ENCODE data around the gene MED31.
A peak's percentile ranks its signal among the peaks of the same experiment; 100 is the strongest.
"Not testable (repeated sequence)": the region's sequence is repeated elsewhere in the genome, so short reads cannot be mapped to it uniquely, and the experiment has no call there.

Gene MED31

DNA sequence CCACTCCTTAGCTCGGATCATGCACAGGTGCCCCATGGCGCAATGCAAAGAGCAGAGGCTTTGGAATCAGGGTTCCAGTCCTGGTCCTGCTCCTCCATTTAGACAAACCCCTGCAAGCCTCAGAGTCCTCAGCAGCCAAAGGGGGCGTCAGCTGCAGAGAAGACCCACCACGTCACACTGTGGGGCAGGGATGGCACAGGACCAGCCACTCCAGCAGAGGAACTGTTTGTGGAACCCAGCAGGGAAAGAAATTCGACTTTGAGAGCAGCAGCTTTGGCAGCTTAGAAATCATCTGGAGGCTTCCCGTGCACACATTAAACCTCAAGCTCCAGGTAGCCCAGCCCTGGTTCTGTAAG, 25.4 kb upstream of the MED31 start:
- DNase-seq = no peak

DNA sequence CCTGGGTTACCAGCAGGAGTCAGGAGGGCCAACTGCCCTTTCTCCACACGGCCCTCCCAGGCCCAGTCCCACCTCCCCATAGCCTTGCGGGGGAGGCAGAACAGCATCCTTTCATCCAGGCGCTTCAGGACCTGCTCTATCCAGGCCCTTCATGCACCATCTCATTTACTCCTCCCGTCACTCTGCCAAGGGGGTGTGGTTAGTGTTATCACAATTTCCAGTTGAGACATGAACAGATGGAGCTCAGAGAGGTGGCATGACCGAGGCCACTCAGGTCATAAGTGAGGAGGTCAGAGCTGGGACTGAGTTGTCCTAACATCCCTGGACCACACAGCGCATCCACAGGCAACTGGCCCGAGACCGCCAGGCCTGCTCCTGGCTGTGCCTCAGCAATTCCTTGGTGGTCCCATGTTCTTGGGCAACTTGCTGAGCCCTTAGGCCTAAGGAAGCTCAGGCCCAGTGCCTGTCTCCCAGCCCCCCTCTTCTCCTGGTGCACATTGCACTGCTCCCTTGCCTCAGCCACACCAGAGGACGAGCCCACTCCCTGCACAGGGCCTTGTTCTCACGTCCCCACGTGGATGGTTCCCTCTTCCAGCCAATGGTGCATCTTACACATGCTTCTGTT, 23.9 kb upstream of the MED31 start:
- no peak for DNase-seq

DNA sequence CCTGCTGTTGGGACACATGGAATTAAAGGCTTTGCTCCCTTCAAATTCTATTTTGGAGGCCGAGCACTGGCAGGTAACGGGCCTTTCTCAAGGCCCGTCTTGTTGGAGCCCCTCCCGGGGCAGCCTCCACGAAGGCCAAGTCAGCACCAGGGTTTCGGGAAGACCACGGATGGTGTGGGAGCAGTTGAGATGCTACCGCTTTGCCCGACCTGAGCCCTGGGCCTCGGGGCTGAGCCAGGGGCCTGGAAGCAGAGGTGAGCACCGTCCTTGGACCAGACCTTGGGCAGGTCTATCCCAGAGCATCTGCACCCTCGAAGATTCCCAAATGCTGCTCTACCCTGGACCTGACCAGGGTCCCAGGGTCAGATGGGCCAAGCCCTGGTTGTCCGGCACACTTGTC, 23.2 kb upstream of the MED31 start:
- DNase-seq = no peak

DNA sequence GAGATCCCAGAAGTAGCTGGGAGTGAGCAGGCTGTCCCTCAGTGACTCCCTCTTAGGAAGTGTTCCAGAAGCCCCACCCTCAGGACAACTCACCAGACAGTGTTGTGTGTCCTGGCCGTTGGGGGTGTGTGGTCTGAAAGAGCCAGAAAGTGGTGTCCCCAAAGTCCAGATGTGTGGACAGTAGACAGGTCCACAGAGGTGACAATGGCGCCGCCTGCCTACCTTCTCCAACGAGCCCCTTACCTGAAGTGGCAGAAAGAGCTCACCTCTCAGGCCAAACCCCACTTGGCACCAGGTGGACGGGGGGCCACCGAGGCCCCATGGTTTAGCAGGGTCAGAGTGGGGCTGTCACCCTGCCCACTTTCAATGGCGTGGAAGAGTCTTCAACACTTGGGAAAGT, 20.0 kb upstream of the MED31 start:
- DNase-seq = no peak

DNA sequence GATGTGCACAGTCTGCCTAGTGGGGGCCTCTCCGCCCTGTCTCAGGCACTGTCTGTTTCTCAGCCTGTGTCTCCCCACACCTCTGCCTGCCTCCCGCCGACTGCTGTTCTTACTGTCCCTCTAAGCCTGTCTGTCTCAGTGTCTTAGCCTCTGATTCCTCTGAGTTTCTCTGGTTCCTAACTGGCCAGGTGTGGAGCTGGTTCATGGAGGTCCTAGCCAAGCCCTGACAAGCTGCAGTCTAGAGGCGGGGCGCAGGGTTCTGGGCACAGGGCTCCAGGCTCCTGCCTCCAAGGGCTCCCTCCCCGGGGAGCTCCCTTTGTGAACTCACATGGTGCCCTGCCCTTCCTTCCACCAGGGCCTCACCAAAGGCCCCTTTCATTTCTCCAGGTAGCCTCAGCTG, 19.6 kb upstream of the MED31 start:
- no peak for DNase-seq

DNA sequence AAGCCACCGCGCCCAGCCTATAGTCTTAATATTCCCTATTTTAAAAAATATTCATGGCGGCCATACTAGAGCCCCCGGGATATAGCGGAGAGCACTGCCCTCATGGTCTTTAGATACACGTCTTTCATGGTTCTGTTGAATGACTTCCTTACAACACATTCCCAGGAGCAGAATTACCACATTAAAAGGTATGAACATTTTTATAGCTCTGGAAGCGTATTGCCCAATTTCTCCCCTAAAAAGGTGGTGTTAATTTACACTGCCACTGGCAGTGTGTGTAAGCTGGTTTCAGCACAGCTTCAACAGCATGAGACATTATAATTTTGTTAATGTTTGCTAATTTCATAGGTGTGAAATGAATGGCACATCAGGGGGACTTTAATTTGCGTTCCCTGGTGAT, 19.2 kb upstream of the MED31 start:
- no peak for DNase-seq

DNA sequence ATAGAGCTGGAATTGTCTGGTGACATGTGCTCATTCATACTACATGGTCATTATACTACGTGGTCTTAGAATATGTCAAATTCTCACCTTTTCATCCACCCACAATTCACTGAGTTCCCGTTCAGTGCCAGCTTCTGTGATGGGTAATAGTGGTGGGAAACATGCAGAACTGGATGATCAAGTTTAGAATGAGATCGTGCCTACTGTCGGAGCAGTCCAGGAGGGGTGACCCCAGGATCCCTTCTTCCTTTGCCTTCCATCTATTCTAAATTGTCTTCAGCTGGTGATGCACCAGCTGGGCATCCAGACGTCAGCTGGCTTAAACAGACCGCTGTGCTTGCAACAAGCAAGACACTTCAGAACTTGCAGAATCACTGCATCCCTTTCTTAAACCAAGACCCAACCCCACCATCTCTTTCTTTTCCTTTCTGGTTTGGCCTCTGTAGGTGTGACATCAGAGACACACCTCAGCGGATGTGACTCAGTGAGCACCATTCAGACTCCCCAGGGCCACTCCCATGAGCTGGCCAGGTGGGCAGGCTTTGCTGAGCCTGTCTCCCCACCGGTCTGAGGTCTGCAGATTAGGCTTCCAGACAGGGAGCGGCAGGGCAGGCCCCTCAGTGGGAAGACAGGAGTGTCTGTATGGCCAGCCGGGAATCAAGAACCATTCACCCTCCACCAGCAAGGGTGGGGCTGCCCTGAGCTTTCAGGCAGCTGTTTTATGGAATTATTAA, 18.2 kb upstream of the MED31 start:
- DNase-seq = no peak

DNA sequence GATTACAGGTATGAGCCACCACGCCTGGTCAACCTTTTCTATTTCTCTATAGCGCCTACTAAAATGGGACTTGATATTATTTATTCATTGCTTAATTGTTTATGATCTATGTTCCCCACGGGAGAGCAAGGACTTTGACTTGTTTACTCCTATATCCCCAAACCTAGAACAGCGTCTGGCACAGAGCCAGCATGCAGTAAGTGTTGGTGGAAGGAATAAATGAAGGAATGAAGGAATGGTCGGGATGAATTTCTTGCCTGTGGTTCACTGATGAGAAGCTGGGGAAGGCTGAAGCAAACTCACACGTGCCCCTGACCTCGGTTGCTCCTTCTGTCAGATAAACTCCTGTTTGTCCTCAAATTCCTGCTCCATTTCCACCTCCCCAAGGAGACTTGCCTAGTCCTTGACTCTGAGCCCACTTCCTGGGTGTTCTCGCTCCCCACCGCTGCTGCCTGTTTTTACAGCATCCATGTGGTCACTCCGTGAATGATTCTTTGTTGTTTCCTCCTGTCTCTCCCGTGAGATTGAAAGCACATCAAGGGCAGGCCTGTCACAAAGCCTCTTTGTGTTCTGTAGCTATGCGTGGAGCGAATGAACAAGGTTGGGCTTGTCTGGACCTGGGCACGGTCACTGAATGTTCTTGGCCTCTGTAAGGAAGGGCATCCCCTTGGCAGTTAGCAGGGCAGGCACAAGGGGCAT, 17.5 kb upstream of the MED31 start:
- no peak for DNase-seq

DNA sequence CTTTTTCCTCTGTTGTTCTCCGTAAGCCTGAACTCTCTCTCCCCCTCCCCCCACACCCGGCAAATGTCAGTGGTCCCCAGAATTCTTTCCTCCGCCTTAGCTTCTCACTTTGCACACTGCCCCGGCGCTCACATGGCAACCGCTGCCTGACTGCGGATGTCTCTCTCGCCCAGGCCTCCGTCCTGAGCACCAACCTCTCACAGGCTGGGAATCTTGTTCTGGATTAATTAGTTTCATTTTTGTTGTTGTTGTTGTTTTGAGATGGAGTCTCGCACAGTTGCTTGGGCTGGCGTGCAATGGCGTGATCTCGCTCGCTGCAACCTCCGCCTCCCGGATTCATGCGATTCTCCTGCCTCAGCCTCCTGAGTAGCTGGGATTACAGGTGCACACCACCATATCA, 16.8 kb upstream of the MED31 start:
- DNase-seq = no peak

DNA sequence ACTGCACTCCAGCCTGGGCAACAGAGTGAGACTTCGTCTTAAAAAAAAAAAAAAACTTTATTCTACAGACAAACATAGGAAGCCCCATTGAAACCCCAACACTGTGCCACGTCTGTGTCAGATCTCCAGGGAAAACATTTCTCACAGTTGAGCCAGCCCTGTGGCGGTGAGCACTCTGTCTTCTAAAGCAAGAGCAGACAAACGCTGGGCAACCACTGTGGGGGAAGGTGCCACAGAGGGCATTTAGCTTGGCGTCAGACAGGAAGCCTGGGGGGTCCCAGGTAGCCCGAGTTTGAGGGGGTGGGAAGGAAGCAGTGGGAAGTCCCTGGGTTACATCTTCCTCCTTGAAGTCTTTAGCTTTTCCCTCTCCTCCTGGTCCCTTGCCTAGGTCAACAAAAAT, 16.1 kb upstream of the MED31 start:
- no peak for DNase-seq

DNA sequence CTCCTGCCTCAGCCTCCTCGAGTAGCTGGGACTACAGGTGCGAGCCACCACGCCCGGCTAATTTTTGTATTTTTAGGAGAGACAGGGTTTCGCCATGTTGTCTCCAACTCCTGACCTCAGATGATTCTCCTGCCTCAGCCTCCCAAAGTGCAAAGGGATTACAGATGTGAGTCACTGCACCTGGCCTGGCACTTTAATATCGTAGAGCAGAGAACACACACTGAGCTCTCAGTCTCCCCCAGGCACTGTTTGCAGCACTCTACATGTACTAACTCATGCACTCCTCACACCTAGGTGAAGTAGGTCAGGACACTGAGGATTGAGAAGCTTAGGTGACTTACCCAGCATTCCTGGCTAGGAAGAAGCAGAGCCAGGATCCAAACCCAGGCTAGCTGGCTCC, 15.2 kb upstream of the MED31 start:
- no peak for DNase-seq

DNA sequence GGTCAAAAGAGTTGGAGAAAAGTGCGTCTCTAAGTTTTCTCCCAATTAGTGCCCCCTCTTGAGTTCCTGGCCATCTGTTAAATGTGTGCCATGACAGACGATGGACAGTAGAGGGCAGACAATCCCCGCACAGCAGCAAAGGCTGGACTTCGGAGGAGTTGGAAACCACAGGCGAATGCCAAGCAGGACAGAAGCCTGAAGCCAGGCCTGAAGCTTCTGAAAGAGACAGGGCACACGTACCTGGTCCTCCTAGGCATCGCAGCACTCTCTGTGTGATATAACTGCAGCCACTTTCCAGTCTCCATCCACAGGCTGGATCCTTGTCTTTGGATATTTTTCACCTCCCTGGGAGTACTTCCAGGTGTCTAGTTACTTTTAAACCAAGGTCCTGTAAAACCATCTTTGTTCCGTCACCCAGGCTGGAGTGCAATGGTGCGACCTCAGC, 14.7 kb upstream of the MED31 start:
- DNase-seq = no peak

DNA sequence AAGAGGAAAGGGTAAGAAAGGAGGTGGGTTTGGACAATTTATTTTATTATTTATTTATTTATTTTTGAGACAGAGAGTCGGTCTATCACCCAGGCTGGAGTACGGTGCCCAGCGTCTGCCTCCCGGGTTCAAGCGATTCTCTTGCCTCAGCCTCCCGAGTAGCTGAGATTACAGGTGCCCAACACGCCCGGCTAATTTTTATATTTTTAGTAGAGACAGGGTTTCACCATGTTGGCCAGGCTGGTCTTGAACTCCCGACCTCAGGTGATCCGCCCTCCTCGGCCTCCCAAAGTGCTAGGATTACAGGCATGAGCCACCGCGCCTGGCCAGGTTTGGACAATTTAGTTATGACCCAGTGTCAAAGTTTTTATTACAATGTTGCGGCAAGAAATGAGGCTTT, 11.8 kb upstream of the MED31 start:
- DNase-seq = not testable (repeated sequence)

DNA sequence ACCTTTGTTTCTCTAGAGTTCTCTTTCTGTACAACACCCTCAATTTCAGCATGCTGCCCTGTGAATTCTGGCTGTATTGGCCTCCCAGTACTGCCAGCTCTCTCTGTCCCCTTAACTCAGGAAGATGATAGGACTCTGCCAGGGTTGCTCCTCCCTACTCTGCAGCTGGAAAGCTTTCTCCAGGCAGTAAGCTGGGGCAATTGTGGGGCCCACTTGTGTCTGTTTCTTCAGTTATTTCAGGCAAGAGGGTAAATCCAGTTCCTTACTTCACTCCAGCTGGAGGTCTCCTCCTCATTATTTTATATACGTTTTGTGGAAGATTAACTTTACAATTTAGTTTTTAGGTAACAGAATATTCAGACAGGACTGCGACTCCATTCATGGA, 10.1 kb upstream of the MED31 start:
- DNase-seq = no peak

DNA sequence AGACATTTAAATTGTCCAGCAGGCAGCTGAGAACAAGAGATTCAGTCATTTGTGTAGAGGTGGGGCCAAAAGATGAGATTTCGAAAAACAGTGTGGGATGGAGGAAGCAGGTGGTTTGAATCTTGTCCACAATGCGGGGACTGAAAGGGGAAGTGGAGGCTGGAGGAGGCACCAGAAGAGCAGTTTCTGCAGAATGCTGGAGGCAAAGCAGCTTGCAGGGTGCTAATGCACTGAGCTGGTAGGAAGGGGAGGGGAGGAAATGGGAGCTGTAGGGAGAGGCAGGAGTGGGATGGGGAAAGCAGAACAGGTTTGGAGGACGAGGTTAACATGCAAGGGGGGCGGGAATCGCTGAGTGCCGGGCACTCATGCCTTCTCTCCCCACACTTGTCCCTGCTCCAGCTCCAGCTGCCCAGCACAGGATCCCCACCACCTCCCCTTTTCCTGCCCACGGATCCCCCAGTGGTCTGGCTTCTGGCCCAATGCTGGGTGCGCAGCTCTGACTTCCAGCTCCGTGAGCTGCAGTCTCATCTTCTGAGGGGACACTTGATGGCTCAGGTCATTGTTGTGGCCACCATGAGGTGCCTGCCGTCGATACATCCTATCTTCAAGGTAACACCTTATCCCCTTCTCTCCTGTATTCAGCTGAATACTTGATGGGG, 9.5 kb upstream of the MED31 start:
- no peak for DNase-seq

DNA sequence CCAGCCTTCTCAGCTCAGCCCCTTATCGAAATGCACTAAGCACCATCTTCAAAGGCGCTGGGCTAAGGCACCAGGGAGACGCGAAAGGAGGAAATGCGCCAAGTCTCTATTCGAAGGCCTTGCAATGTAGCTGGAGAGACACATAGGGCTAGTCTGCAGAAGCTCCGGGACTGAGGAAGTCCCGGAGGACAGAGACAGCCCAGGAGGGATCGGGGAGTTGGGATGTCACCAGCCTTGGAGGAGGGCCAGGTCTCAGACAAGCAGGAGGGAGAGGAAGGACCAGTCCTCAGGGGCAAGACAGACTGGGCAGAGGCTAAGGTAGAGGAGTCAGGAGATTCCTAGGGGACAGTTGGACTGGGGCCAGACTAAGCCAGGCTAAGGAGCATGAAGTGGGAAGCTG, 8.7 kb upstream of the MED31 start:
- DNase-seq = no peak

DNA sequence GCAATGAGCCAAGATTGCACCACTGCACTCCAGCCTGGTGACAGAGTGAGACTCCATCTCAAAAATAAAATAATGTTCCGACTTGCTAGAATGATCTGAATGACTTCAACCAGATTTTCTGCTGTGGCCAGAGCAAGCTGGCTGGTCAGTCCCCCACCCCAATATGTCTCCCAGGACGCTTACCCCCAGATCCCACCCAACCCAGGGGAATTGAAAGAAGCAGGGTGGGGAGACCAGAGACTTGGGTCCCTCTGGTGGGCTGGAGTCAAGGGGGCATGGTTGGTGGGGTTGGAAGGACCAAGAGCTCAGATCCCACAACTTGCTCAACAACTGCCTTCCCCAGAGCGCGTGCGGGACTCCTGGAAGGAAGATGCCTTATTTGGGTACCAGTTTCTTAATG, 7.0 kb upstream of the MED31 start:
- not testable (repeated sequence) for DNase-seq

DNA sequence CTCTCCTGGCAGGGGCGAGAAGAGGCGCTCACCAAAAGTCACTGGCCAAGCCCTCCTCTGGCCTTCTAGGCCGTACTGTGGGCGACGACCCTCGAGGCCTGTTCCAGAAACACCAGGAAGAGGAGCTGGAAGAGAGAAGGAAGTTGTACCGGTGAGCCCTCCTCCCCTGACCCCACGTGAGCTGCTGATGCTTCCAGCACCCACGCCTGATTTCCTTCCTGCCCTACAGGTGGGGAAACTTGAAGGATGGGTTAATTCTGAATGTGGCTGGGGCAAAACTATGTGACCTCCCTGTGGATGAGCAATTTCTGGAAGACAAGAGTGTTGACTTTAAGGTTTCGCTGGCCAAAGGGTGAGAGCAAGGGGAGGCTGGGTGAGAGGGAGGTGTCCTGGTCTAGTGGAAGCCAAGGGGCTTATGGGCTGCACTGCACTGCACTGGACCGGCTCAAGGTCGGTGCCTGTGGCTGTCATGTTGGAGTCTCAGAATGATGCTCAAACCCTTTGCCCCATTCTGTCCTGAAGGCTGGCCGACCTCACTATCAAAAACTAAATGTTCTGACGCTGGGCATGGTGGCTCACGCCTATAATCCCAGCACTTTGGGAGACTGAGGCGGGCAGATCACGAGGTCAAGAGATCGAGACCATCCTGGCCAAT, 6.4 kb upstream of the MED31 start:
- DNase-seq = no peak

DNA sequence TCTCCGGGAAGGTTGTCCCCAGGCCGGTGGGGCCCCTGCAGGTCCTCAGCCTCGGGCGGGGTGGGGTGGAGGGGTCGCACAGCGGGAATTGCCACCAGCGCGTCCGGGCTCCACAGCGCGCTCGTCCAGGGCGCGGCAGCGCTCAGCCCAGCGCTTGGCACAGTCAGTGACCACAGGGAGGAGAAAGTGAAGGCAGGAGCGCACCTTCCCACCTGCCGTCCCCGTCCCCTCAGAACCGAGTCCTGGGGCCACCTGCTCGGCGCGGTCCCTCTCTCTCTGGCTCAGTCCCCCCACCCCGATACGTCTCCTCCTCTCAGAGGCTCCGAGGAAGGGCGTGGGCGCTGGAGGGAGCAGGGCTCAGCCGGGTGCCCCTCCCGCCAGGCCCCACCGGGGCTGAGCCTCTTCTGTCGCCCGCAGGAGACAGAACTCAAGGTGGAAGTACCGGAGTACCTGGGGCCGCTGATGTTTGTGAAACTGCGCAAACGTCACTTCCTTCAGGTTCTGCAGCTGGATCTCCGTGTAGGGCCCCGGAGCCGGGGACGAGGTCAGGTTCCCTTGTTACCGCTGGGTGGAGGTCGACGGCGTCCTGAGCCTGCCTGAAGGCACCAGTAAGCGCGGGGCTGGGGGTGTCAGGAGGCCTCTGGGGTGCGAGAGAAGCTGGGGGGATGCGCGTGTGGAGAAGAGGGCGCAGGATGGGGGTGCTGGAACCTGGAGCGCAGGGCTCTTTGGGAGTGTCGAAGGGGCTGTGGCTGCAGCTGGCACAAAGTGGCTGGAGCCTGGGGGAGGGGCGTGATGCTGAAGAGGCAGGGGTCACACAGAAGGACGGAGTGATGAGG, 5.6 kb upstream of the MED31 start:
- DNase-seq = peak; percentile 63

DNA sequence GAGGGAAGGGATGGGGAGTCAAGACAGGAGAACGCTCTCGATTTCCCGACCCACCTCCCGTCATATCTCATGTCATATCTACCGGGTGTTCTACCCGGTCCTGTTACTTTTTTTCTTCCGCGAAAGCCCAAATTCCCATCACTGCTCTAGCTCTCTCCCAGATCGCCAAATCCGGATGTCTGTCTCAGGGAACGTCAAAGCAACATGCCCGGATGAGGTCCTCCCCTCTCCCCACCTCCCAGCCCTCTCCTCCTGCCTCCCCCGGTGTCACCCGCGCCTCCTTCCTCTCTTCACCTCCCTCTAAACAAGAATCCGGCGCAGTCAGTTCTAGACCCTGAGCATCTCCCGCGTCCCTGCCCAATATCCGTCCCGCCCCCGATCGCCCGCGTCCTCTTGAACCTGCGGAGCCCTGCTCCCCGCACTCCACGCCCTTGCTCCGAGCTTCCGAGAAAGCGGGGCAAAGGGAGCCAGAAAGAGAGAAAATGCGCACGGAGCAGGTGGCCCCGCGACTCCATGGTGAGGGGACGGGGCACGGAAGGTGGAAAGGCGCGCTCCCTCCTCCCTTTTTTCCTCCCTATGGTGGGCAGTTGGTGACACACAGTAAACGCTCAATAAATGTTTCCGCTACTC, 4.4 kb upstream of the MED31 start:
- not testable (repeated sequence) for DNase-seq

DNA sequence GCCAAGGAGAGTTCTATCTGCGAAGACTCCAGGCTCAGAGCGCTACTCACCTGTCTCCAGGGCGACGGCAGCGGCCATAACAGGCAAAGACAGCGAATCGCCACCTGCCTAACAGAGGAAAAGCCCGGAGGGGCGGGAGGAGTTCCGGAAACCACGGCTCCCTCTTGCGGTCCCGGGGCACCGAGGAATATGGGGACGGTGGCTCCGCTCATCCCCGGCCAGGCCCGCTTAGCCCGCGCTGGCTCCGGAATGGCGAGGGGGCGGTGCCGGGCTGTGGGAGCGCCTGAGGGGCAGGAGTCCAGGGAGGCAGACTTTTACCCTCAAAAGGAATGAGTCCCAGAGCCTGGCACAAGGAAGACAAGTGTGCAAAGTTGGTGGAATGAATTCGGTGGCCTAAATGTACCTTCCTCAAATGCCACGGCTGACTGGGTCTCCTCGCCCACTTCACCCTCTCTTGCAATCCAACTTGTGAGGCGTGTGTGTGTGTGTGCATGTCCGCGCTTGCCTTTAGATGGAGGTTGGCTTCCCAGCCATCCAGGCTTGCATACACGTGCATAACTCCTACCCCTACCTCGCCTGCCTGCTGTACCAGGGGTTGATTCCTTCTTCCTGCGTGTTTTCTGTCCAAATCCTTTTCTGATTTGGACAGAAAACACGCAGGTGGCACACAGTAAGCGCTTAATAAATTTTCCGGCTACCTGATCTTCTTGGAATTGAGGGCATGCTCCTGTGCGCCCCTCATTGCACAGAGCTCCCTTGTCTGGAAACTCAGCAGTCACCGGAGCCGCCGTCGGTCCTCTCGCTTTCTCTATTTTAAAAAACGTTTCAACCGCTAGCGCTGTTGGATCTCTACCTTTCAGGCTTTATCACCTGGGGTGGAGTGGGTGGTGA, 3.7 kb upstream of the MED31 start:
- no peak for DNase-seq
